GM19351 (cell line): ENCODE measurements around the gene TBC1D22B.
"Not testable (repeated sequence)": the region's sequence is repeated elsewhere in the genome, so short reads cannot be mapped to it uniquely, and the experiment has no call there.

Experiments used
- ATAC-seq: cut with Tn5 transposase; IDR thresholded peaks from one replicate; pipeline ENCODE4 v1.9.1; 2021; ENCODE audit warnings: mild to moderate bottlenecking, moderate library complexity; ENCODE audit not compliant: unreplicated experiment

TBC1D22B gene

DNA sequence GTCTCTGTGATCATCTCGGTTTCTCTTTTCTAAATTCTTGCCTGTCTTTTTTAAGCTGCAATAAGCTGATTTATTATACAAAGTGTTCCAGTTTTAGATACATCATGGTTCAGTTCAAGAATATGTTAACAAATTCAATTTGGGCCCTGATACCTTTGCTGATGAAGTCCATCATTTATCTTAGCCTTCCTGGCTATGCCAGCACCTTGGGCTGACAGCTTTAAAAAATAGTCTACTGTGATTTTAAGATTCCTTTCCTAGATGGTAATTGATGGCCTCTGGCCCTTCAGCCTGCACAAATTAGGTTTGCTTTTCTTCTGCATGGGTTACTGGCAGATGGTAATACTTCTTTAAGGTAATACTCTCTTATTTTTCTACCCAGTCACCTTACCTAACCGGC is 7.4 kb downstream of the TBC1D22B start:
- no peak for ATAC-seq

- ATAC-seq: no peak
These were observed 8.3 kb downstream of the TBC1D22B start for GRCh38 chr6:37265860-37266259.

GRCh38 chr6:37269105-37269504 is 11.5 kb downstream of the TBC1D22B start:
- ATAC-seq: no peak

- ATAC-seq: no peak
These were observed 15.4 kb downstream of the TBC1D22B start for GRCh38 chr6:37272834-37273566.

- ATAC-seq: no peak
These were observed 16.1 kb downstream of the TBC1D22B start for GRCh38 chr6:37273690-37274089.

DNA sequence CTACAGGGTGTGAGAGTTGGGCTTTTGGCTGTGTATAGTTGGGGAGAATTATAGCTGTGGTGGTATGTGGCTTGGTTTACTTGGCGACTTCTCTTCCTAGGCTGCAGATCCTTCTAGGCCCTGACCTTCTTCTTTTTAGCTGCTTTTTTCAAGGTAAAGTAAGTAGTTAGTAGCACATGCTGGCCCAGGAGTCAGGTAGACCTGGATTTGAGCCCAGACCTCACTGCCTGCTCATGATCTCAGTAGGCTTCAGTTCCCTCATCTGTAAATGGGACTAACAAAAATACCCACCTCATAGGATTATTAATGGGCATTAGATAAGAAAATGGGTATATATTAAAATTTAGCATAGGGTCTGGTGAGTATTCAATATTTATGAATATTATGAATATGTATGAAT is 17.8 kb downstream of the TBC1D22B start:
- no peak for ATAC-seq

GRCh38 chr6:37277001-37277409 is 19.4 kb downstream of the TBC1D22B start:
- ATAC-seq: no peak

- no peak for ATAC-seq
These were observed 22.0 kb downstream of the TBC1D22B start for GRCh38 chr6:37279366-37280134.

DNA sequence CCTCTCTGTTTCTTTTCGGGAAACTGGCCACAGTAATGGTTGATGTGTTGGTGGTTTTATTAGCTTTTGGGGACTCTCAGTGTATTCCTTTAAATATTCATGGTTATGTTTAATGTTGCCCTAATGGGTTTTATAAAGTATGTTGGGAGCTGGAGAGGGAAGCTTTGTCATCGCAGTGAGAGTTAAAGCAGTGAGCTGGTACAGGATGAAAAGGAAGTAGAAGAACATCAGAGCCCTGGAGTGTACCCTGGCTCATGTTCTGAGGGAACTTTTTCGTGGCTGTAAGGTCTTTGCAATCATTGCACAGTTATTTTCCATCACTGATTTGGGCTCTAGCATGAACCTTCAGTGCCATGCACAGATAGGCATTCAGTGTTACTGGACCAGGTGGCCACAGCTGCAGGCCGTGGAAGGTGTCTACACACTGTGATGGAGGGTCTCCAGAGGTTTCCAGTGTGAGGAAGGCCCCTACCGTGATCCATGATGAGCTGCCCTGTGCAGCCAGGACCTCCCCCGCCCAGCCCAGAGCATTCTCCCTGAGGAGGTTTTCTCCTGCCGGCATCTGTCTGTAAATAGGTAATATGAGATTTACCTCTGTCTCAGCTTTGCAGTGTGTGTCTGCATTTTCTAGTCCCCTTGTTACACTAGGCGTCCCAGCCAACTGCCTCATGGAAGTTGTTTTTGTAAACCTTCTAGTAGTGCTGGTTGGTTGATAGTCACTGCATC is 22.8 kb downstream of the TBC1D22B start:
- no peak for ATAC-seq

GRCh38 chr6:37282371-37282770 is 24.8 kb downstream of the TBC1D22B start:
- no peak for ATAC-seq

GRCh38 chr6:37283268-37283667 is 25.7 kb downstream of the TBC1D22B start:
- no peak for ATAC-seq

- no peak for ATAC-seq
These were observed 26.1 kb downstream of the TBC1D22B start for GRCh38 chr6:37283671-37284151.

DNA sequence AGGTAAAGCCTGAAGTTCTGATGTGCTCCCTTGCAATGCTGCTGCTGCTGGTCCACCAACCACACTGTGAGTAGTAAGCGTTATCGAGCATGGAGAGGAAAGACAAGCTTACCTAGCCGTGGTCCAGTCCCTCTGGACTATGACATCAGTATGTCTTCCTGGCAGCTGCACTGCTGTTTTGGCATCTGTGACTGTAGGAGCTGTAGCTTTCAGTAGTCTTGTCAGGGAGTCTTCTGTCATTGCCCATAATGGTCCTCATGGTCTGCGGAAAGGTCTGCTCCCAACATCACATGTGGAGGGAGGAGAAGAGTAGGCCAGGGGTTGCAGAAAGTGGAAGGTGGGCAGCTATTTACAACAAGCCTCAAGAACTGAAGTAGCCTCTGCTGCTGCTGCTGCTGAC is 27.2 kb downstream of the TBC1D22B start:
- no peak for ATAC-seq

- ATAC-seq: no peak
These were observed 28.3 kb downstream of the TBC1D22B start for GRCh38 chr6:37285861-37286311.

DNA sequence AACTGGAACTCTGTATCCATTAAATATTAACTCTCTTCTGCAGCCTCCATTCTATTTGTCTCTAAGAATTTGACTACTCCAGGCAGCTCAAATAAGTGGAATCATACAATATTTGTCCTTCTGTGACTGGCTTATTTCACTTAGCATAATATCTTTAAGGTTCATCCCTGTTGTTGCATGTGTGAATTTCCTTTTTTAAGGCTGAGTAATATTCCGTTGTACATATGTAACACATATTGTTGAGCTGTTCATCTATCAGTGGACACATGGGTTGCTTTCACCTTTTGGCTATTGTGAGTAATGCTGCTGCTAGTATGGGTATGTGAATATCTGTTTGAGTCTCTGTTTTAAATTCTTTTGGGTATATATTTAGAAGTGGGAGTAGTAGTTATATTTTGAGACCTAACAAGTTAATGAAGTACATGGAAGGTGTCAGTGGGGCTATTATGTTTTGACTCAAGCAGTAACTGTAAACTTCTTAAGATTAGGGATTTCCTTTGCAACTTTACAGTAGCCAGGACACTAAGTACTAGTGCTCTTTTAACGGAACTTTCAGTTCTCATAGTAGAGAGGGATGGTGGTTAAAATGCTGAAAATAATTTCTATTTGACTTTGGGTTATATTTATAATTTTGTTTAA is 30.1 kb downstream of the TBC1D22B start:
- ATAC-seq: no peak

GRCh38 chr6:37288247-37288646 is 30.7 kb downstream of the TBC1D22B start:
- no peak for ATAC-seq

DNA sequence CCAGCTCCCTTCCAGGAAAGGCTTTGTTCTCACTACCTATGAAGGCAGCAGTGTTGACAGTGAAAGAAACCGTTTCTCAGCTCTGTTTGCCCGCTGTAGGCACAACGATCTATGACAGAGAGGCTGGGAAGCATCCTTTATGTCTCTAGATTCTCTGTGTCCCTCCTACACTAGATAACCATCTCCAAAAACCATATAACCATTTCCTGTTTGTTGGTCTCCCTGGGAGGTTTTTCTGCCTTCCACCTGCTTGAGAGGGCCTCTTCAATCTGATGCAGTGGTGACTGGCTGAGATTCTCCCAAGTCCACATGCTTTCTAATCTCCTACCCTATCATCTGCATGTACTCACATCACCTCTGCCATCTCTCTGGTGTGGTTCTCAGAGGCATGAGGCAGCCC is 32.4 kb downstream of the TBC1D22B start:
- ATAC-seq: no peak

- ATAC-seq: no peak
These were observed 35.9 kb downstream of the TBC1D22B start for GRCh38 chr6:37293426-37293825.

GRCh38 chr6:37297637-37298036 is 40.1 kb downstream of the TBC1D22B start:
- not testable (repeated sequence) for ATAC-seq

DNA sequence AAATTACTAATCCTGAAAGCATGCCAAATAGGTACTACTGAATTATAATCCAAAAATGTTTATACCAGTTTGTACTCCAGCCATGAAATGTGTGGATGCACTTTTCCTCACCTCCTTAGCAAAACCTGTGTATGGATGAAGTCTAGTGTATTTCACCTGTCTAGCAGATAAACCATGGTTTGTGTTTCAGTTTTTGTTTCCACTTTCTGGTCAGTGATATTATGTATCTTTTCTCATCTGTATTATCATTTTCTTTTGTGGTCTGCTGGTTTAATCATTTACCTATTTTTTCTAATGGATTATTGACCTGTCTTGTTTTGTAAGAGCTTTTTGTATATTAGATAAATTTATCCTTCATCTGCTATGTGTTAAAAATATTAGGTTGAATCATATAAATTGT is 41.4 kb downstream of the TBC1D22B start:
- no peak for ATAC-seq

- ATAC-seq: no peak
These were observed 42.4 kb downstream of the TBC1D22B start for GRCh38 chr6:37299990-37300389.
